Measurements from ENCODE around the gene LYRM7.

DNA sequence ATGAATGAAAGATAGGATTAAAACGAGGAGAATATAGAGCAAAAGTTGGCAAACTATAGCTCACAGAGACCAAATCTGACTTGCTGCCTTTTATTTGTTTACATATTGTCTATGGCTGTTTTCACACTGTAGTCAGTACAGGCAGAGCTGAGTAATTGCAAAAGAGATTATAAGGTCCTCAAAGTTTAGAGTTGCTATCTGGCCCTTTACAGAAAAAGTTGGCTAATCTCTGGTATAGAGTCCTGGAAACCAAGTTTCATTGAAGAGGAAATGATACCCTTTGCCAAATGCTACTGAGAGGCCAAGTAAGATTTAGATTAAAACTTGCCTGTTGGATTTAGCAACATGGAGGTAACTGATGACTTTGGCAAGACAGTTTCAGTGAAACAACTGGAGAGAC is 36.0 kb downstream of the LYRM7 start:
- no peak for TF ChIP-seq ZNF404 (tag by site-specific recombination; IDR thresholded peaks at IDR 0.05)
- TF ChIP-seq, protein P1, sequence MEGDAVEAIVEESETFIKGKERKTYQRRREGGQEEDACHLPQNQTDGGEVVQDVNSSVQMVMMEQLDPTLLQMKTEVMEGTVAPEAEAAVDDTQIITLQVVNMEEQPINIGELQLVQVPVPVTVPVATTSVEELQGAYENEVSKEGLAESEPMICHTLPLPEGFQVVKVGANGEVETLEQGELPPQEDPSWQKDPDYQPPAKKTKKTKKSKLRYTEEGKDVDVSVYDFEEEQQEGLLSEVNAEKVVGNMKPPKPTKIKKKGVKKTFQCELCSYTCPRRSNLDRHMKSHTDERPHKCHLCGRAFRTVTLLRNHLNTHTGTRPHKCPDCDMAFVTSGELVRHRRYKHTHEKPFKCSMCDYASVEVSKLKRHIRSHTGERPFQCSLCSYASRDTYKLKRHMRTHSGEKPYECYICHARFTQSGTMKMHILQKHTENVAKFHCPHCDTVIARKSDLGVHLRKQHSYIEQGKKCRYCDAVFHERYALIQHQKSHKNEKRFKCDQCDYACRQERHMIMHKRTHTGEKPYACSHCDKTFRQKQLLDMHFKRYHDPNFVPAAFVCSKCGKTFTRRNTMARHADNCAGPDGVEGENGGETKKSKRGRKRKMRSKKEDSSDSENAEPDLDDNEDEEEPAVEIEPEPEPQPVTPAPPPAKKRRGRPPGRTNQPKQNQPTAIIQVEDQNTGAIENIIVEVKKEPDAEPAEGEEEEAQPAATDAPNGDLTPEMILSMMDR (tag by site-specific recombination; IDR thresholded peaks at IDR 0.05), result no peak
- no peak for TF ChIP-seq ZBTB11 (tag by site-specific recombination; conservative IDR thresholded peaks at IDR 0.05; ENCODE audit: low read depth)
- TF ChIP-seq ZNF76 (tag by site-specific recombination; IDR thresholded peaks at IDR 0.05; ENCODE audit: borderline replicate concordance, low read depth), result no peak
- no peak for TF ChIP-seq ZNF548 (tag by site-specific recombination; IDR thresholded peaks at IDR 0.05)
- TF ChIP-seq TSHZ1 (tag by site-specific recombination; IDR thresholded peaks at IDR 0.05; ENCODE audit: borderline replicate concordance), result no peak
- no peak for TF ChIP-seq ZNF23 (tag by site-specific recombination; IDR thresholded peaks at IDR 0.05; ENCODE audit: borderline replicate concordance)
